Adrenal gland (tissue), 5 donors: ENCODE measurements around the gene WLS.

ENCODE experiments used
- CTCF ChIP-seq, 6 experiments: fragments of 450-650 bp in 4 of 6; fragments of 200-600 bp in 2 of 6; sonication (generic) in 1 of 6; IDR thresholded peaks; 1 replicate in 5 of 6; 2 replicates in 1 of 6; pipeline versions ENCODE4 v1.5.1 to v1.8.0; 2016 to 2021; ENCODE audit warnings: antibody characterized with exemption in 6 of 6, mild to moderate bottlenecking in 2 of 6, moderate library complexity in 1 of 6
- POLR2A ChIP-seq, 2 donors: fragments of 450-650 bp; IDR thresholded peaks; one replicate each; pipeline ENCODE4 v1.6.1; 2017; ENCODE audit warnings: antibody characterized with exemption in 2 of 2, mild to moderate bottlenecking in 2 of 2, moderate library complexity in 1 of 2
- donor health status: DM: no; HTN: no; CAD: no.

- no peak for TF ChIP-seq POLR2A (IDR thresholded peaks at IDR 0.05)
- no peak for TF ChIP-seq CTCF (IDR thresholded peaks at IDR 0.05)
These were observed 110.8 kb downstream of the WLS start for GRCh38 chr1:68121536-68121935.
